Iris pigment epithelial cell (primary cell): ENCODE data around the gene HNRNPA1L2.
"Not testable (repeated sequence)": the region's sequence is repeated elsewhere in the genome, so short reads cannot be mapped to it uniquely, and the experiment has no call there.

Experiments
- DNase-seq: peaks from one replicate; pipeline ENCODE4 v3.0.0-alpha.2; 2011; ENCODE audit warnings: low read depth

HNRNPA1L2 gene

GRCh38 chr13:52642131-52642530 lies at the start of gene HNRNPA1L2:
HNRNPA1L2 (plus strand) TSS chr13:52642431; CDS start chr13:52642493, 62 bp downstream.
- no peak for DNase-seq

GRCh38 chr13:52593175-52593574 lies 49.1 kb upstream of the HNRNPA1L2 start:
- not testable (repeated sequence) for DNase-seq

DNA sequence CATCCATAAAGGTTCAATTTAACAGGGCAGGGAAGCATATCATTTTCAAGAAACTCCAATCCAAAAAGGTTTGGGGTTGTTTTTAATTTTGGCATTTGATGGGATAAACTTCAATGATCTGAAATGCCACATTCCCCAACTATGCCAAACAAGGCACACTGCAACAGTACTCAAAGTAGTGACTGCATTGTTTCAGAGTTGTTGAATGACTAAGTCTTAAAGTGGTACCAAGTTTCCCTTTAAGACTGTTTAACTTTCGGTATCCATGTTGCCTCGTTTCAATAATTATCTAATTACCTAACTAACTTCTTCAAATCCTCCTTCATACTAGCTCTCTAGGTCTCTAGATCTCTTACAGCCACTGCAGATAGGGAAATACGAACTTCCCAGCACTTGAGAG lies 48.4 kb upstream of the HNRNPA1L2 start:
- DNase-seq: not testable (repeated sequence)

DNA sequence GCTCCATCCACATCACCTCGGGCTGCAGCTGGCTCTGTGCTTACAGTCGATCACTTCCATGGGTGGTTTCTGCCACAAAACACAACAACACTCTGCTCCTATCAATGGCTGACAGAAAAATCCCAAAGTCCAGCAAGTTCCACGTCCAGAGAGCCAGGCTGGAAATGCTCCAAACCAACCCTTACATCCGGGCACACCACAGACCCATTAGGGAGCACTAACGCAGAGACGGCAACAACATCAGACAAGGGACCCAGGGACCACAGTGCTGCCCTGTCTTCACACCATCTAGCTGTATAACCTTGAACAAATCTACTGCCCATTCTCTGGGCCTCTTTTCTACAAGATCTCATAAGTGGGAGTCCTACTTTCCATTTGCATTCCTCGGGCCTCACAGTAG lies 47.9 kb upstream of the HNRNPA1L2 start:
- DNase-seq: not testable (repeated sequence)

DNA sequence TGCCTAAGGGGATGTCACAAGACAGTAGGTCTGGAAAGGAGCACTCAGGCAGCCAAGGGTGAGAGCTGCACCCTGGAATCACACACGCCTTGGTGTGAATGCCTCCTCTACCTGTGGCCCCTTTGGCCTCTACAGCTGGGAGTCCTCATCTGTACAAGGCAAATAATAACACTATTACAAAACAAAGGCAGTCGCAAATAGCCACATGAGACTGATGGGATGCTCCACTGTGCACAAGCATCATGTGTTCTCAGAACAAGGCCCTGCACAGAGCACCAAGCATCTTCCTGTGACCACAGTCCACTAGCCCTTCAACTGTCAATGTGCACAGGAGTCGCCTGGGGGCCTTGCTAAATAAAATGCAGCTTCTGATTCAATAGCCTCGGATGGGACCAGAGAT lies 44.6 kb upstream of the HNRNPA1L2 start:
- no peak for DNase-seq

GRCh38 chr13:52599037-52599847 lies 43.0 kb upstream of the HNRNPA1L2 start:
- peak; percentile 74 for DNase-seq

- DNase-seq: peak; percentile 47
These were observed 42.2 kb upstream of the HNRNPA1L2 start for GRCh38 chr13:52599848-52600603.

GRCh38 chr13:52600666-52601065 lies 41.6 kb upstream of the HNRNPA1L2 start:
- peak; percentile 10 for DNase-seq

DNA sequence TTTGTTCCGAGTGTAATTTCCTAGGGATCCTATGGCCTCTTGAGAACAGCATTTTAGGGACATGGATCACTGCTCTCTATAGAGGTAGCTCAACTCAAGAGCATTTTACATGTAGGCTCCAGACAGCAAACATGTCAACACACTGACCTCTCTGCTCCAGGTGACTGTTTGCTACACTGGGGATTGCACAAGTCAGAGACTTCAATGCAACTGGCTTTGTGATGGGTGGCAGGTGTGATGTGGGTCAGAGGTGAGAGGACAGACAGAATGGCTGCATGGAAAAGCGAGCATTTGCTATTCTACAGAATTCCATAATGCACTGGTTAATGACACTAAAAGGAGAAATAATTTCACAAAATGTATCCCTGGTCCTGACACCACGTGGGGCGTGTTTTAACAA lies 38.9 kb upstream of the HNRNPA1L2 start:
- not testable (repeated sequence) for DNase-seq

GRCh38 chr13:52606126-52606525 lies 36.1 kb upstream of the HNRNPA1L2 start:
- peak; percentile 28 for DNase-seq

- DNase-seq: peak; percentile 77
These were observed 35.4 kb upstream of the HNRNPA1L2 start for GRCh38 chr13:52606795-52607194.

DNA sequence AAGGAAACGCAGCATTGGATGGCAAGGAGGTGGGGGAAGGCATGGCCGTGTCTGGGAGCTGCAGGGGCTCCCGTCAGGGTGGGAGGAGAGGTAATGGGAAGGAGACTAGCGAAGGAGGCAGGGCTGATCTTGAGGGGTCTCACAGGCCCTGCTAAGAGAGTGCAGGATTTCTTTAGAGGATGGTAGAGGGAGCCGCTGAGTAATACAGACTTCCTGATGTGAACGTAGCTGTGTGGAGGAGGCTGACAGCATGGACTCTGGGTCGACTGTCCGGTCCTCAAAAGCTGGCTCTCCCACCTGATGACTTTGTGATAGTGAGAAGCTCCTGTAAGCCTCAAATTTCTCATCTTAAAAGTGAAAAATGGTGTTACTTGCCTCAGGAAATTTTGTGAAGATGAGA lies 34.0 kb upstream of the HNRNPA1L2 start:
- DNase-seq: not testable (repeated sequence)

GRCh38 chr13:52609013-52609606 lies 33.1 kb upstream of the HNRNPA1L2 start:
- DNase-seq: peak; percentile 53

- DNase-seq: not testable (repeated sequence)
These were observed 32.1 kb upstream of the HNRNPA1L2 start for GRCh38 chr13:52610158-52610557.

GRCh38 chr13:52615134-52615801 lies 27.0 kb upstream of the HNRNPA1L2 start:
- DNase-seq: no peak

GRCh38 chr13:52615812-52616211 lies 26.4 kb upstream of the HNRNPA1L2 start:
- DNase-seq: no peak

- peak; percentile 86 for DNase-seq
These were observed 24.9 kb upstream of the HNRNPA1L2 start for GRCh38 chr13:52617070-52618060.

DNA sequence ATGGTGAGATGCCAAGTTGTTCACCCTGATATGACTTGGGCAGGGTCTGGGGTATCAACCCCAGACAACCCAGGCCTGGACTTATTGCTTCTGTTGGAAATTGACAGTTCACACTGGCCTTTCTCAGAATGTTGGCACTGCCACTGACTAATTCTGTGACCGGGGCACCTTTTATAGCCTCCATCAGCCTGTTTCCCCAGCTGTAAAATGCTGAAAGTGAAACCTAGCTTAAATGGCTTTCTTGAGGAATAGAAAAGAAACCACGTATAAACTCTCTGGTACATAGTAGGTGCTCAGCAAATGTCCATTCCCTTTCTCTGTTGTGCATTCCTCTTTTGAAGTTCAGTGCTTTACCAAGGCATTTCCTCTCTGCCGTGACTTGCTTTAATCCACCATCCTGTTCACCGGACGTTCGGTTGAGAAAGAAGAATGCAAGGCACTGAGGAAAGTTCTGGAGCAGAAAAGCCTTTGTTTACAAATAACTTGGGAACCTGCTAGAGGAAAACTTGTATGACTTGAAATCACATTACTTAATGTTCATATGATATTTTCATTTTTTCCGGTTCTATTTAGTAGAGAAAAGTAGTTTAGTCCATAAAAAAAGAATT lies 11.0 kb upstream of the HNRNPA1L2 start:
- peak; percentile 64 for DNase-seq

DNA sequence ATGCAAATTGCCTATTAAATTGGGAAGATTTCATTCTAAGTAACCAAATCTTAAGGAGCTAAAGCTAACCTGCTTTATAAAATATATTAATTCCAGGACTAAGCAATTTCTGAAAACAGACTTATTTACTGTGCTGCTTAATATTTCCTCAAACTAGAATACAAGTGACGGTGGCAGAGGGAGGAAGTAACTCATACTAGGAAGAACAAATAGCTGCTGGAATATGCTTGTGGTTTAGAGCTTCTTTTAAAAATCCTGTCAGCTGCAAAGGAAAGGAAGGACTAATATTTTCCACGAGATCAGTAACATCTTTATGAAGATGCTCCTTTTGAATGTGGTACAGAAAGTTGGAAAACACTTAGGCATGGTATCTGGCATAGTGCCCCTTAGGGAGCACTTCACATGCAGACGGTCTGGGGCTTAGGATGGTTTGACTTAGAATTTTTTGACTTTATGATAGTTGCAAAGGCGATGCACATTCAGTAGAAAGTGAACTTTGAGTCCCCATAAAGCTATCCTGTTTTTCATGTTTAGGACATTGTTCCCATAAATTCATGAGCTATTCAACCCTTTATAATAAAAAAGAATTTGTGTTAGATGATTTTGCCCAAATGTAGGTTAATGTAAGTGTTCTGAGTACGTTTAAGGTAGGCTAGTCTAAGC lies 3.4 kb upstream of the HNRNPA1L2 start:
- no peak for DNase-seq

GRCh38 chr13:52644108-52644507 lies 1.9 kb downstream of the HNRNPA1L2 start:
- DNase-seq: peak; percentile 21
